Gastroesophageal sphincter (tissue), 4 donors: ENCODE results near the gene YIPF5. TPM values are rescaled to one million over a fixed set of nuclear protein-coding genes. Genes with fewer than 3 reads are reported as not detected.

Experiments used
- ATAC-seq: fragments of 150-250 bp; one replicate; pipeline ENCODE4 v1.9.1; 2016; ENCODE audit warnings: mild to moderate bottlenecking, moderate library complexity
- H3K27ac ChIP-seq, 4 donors: fragments of 200-600 bp; sonication (generic) in 3 of 4; 1 replicate in 3 of 4; 2 replicates in 1 of 4; pipeline ENCODE4 v1.5.1; 2016 to 2019
- H3K27me3 ChIP-seq: fragments of 200-600 bp; sonication (generic); one replicate; pipeline ENCODE4 v1.5.1; 2019
- H3K36me3 ChIP-seq, 2 donors: fragments of 200-600 bp; sonication (generic); one replicate each; pipeline ENCODE4 v1.5.1; 2019; ENCODE audit warnings: control low read depth in 1 of 2
- H3K4me1 ChIP-seq, 3 donors: fragments of 200-600 bp; sonication (generic); 1 replicate in 2 of 3; 2 replicates in 1 of 3; pipeline ENCODE4 v1.5.1; 2016 to 2019; ENCODE audit warnings: control low read depth in 2 of 3
- H3K4me3 ChIP-seq, 2 donors: fragments of 200-600 bp; sonication (generic); one replicate each; pipeline ENCODE4 v1.5.1; 2019; ENCODE audit warnings: mild to moderate bottlenecking in 1 of 2, moderate library complexity in 1 of 2
- H3K9me3 ChIP-seq, 3 donors: fragments of 200-600 bp; sonication (generic); one replicate each; pipeline ENCODE4 v1.5.1; 2017 to 2019; ENCODE audit warnings: control low read depth in 2 of 3
- CTCF ChIP-seq, 4 experiments: fragments of 200-600 bp in 2 of 4; fragments of 450-650 bp in 2 of 4; sonication (generic) in 1 of 4; IDR thresholded peaks; one replicate each; pipeline ENCODE4 v1.5.1; 2017 to 2019; ENCODE audit warnings: antibody characterized with exemption in 4 of 4, mild to moderate bottlenecking in 2 of 4, moderate library complexity in 2 of 4
- EP300 ChIP-seq: sonication (generic); formaldehyde crosslinking; IDR thresholded peaks from one replicate; pipeline ENCODE4 v1.6.1; 2017; ENCODE audit warnings: antibody characterized with exemption, mild to moderate bottlenecking
- POLR2A ChIP-seq, 2 donors: fragments of 450-650 bp; IDR thresholded peaks; one replicate each; pipeline ENCODE4 v1.6.1; 2017; ENCODE audit warnings: antibody characterized with exemption in 2 of 2, mild to moderate bottlenecking in 2 of 2, moderate library complexity in 1 of 2
- POLR2AphosphoS5 ChIP-seq: sonication (generic); formaldehyde crosslinking; IDR thresholded peaks from one replicate; pipeline ENCODE4 v1.6.1; 2017; ENCODE audit warnings: antibody characterized with exemption
- WGBS, 2 donors: methylation state at CpG; one replicate each; pipeline ENCODE4 v1.1.5; 2018; ENCODE audit warnings: low coverage in 1 of 2; 5-methylcytosine and 5-hydroxymethylcytosine counted together
- total RNA-seq, 4 donors: library from RNA; depleted of rRNA; stranded (reverse); fragments of >200 nt; gene quantifications; one replicate each; pipeline ENCODE4 v1.1.0, GENCODE V29; 2016

Gene YIPF5
- 10 to 100 TPM; 28.0 to 42.3 (median 34.8) TPM for total RNA-seq

DNA sequence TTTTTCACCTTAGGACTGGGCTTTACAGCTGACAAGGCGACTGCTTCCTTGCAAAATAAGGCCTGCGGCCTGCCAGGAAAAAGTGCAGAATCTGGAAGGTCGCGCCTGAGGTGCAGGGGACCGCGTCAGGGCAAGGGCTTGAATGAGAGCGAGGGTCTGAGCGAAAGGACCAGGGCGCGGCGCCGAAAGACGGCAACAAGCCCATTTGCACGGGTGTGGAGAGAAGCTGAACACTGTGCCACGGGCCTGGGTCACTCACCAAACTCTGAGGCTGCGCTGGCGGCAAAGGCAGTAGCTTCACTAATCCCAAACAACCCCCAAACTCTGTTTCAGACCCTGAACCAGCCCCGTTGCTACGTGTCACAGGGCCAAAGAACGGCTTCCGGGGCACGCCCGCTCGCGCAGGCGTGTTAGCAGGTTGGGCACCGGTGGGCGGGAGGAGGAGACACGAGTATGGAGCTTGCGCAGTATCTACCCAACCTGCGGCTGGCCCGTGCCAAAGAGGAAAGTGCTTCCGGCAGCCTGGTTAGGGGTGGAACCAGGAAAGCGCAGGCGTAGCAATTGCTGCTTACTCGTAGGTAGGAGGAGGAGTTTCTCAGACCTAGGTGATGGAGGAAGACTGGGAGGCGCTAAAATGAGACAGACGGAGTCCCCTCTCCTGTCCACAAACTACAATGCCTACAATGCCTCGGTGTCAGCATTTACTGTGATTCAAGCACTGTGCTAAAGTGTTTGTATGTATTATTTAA, at the start of gene YIPF5, which contains the start of gene KCTD16:
Gene YIPF5, minus strand, starts transcription at position 384 of the 749 bp plus-strand sequence. CDS start 704 bp downstream, outside the sequence.
Gene KCTD16, plus strand, starts transcription at position 598 of the 749 bp plus-strand sequence.
- TF ChIP-seq CTCF (IDR thresholded peaks at IDR 0.05) (no peak), POLR2AphosphoS5 (peak; percentile 53), POLR2A (IDR thresholded peaks at IDR 0.05) (peak; percentile 33 to 35), EP300 (no peak)
- 0 to 3% methylated on average over 4 to 15 of the region's 39 CpGs for WGBS, 2 donors
- Histone ChIP-seq H3K27ac (peak within 1 kb of the TSS; percentile 0 to 81 (median 80)), H3K4me1 (peaks cover 0 to 51% (median 7%) of the 10 kb centered on the region in 3 donors), H3K36me3 (peaks cover 0 to 29% of the 10 kb centered on the region in 2 donors), H3K27me3 (peaks cover 6% of the 10 kb centered on the region), H3K9me3 (no peaks in the 10 kb centered on the region), H3K4me3 (peak within 1 kb of the TSS; percentile 53 to 85)
- peak; percentile 99 for ATAC-seq

- H3K4me1 ChIP-seq = no peaks in the 10 kb centered on the region
- no peaks in the 10 kb centered on the region for H3K27me3 ChIP-seq
- no peaks in the 10 kb centered on the region for H3K36me3 ChIP-seq
- TF ChIP-seq POLR2AphosphoS5 = no peak
- no peak for TF ChIP-seq CTCF (IDR thresholded peaks at IDR 0.05)
- no peak for TF ChIP-seq POLR2A (IDR thresholded peaks at IDR 0.05)
- no peak for TF ChIP-seq EP300
- no peak overlapping the region for H3K27ac ChIP-seq
- no peak overlapping the region for H3K4me3 ChIP-seq
- 63 to 79% methylated on average over 2 to 3 of the region's 3 CpGs for WGBS, 2 donors
- no peak for ATAC-seq
- H3K9me3 ChIP-seq = no peaks in the 10 kb centered on the region
Measured at GRCh38 chr5:144219869-144220268, 49.4 kb upstream of the YIPF5 start.

GRCh38 chr5:144210655-144211054, 40.2 kb upstream of the YIPF5 start:
- Histone ChIP-seq H3K9me3 (no peaks in the 10 kb centered on the region), H3K4me1 (peaks cover 0 to under 1% (median 0%) of the 10 kb centered on the region in 3 donors), H3K27me3 (peaks cover 41% of the 10 kb centered on the region), H3K36me3 (no peaks in the 10 kb centered on the region), H3K4me3 (no peak overlapping the region), H3K27ac (no peak overlapping the region)
- no peak for ATAC-seq
- WGBS, 2 donors = 39 to 50% methylated on average over 1 of the region's 1 CpG
- TF ChIP-seq CTCF (IDR thresholded peaks at IDR 0.05) (no peak), POLR2AphosphoS5 (no peak), EP300 (no peak)

- Histone ChIP-seq H3K4me3 (no peak overlapping the region), H3K9me3 (no peaks in the 10 kb centered on the region), H3K36me3 (no peaks in the 10 kb centered on the region), H3K27ac (no peak overlapping the region), H3K4me1 (peaks cover 0 to 9% (median 0%) of the 10 kb centered on the region in 3 donors), H3K27me3 (peaks cover 54% of the 10 kb centered on the region)
- ATAC-seq = no peak
- 71 to 81% methylated on average over 4 of the region's 4 CpGs for WGBS, 2 donors
- TF ChIP-seq EP300 (no peak), POLR2AphosphoS5 (no peak), CTCF (IDR thresholded peaks at IDR 0.05) (no peak), POLR2A (IDR thresholded peaks at IDR 0.05) (no peak)
Measured at GRCh38 chr5:144209361-144209760, 38.9 kb upstream of the YIPF5 start.

- Histone ChIP-seq H3K9me3 (no peaks in the 10 kb centered on the region), H3K27ac (no peak overlapping the region), H3K36me3 (no peaks in the 10 kb centered on the region), H3K27me3 (peaks cover 57% of the 10 kb centered on the region), H3K4me1 (peaks cover 0 to 9% (median 0%) of the 10 kb centered on the region in 3 donors), H3K4me3 (no peak overlapping the region)
- no peak for TF ChIP-seq CTCF (IDR thresholded peaks at IDR 0.05)
- no peak for TF ChIP-seq POLR2A (IDR thresholded peaks at IDR 0.05)
- TF ChIP-seq POLR2AphosphoS5 = no peak
- TF ChIP-seq EP300 = no peak
- no peak for ATAC-seq
Measured at GRCh38 chr5:144207875-144208444, 37.5 kb upstream of the YIPF5 start.
